HG03045 (cell line): ENCODE data around the gene SLN.

ENCODE experiments used
- ATAC-seq: cut with Tn5 transposase; IDR thresholded peaks from one replicate; pipeline ENCODE4 v1.9.1; 2021; ENCODE audit warnings: mild to moderate bottlenecking, moderate library complexity; ENCODE audit not compliant: unreplicated experiment

Gene SLN

DNA sequence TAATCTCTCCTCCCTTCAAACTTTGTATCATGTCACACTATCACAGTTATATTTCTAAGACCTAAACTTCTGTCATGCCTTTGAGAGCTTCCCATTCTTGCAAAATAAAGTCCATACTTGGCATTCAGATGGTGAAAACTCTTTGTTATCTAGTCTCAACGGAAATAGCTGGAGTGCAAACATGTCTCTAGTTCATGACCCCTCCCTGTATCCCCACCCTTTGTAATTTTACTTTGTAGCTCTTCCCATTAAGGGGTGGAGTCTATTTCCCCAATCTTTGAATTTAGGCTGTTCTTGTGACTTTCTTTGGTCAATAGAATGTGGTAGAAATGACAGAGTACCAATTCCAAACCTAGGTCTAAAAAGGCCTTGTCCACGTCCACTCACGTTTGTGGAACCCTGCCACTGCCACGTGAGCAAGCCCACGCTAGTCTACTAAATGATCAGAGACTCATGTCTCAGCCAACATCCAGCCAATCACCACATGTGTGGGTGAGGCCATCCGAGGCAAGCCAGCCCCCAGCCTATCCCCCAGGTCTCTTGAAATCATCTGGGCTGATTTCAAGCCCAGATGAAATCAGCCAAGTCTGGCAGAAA lies 23.4 kb downstream of the SLN start:
- no peak for ATAC-seq

DNA sequence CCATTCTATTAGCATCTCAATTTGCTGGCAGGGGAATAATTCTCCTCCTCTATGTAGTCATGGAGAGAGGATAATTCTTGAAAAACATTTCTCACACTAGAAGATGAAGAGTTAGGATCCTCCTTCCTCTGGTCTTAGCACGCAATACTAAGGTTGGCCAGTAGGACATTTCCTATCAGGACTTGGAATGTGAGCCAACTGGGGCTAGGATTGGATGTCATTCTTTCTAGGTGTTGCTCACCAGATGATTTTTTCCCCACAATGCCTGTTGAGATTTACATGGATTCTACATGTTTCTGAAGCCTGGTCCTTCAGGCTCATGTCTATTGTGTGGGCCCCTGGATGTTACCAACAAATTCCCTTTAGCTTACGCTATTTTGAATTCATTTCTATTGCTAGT lies 28.0 kb downstream of the SLN start:
- ATAC-seq = no peak

DNA sequence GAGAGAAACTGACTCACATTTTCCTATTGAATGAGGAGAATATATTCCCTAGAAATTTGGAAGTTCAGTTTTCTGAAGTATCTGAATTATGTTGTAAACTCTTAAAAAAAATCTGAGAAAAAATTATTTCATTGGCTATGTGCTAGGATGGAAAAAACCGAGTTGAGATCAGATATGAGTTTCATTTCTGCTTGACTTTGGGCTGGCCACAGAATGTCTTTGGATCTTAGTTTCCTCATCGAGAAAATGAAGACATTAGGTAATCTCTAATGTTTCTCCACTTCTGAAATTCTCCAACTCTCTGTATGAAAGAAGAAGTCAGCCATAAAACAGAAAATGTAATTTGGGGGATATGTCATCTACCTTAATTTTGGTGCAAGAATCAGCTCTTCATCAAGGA lies 28.8 kb downstream of the SLN start:
- no peak for ATAC-seq

DNA sequence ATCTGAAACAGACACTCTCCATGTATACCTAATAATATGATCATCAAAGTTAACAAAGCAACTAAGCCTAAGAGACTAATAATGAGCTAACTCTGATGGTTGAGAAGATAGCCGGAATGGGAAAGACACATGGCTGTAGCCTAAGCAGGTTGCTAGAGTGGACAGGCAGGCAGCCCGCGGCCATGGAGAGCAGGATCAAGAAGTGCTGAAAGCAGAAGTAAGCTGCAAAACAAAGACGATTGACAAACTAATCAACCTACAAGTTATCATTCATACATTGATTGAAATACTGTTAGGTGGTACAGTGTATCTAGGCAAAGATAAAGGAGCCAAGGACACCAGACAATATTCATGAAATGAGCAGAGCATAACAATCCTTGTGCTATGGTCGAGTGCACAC lies 29.3 kb downstream of the SLN start:
- no peak for ATAC-seq

DNA sequence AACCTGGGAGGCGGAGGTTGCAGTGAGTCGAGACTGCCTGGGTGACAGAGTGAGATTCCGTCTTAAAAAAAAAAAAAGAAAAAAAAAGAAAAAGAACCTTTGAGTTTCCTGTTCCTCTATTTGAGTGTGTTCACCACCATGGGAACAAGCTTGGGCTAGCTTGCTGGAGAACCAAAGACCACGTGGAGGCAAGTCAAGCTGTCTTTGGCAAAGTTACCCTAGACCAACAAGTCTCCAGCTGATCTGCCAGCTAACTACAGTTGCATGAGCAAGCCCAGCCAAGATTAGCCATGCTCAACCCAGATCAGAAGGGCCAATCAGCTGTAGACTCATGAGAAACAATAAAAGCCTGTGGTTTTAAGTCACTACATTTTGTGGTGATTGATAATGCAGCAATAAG lies 29.7 kb downstream of the SLN start:
- no peak for ATAC-seq

DNA sequence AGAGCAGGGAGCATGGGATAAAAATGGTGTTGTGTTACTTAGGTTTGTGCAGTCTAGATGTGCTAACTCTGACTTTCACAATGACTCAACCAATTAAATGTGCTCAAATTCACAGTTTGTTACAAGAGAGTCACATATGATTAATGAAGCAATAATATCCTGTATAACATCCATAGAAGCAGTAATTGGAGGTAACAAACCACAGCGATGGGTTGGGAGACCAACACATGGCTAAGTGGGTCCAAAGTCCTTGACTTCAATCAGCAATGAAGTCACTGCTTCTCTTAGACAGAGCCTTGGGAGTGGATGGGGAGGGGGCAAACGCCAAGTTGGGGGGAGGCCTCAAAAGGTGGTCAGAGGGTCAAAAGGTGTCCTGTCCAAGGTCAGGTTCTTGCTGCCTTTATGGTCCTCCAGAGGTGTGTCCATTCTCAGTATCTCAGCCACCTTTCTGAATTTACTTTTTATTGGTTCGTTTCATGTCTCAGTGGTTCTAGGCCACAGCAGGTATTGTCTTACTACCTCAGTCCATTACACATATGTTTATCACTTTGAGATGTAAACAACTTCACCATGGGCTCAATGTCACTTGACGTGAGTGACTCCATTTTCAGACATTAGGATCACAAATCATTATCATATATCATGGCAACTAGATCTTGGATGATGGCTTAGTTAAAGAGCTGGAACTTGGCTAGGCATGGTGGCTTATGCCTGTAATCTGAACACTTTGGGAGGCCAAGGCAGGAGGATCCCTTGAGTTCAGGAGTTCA lies 32.4 kb downstream of the SLN start:
- no peak for ATAC-seq

DNA sequence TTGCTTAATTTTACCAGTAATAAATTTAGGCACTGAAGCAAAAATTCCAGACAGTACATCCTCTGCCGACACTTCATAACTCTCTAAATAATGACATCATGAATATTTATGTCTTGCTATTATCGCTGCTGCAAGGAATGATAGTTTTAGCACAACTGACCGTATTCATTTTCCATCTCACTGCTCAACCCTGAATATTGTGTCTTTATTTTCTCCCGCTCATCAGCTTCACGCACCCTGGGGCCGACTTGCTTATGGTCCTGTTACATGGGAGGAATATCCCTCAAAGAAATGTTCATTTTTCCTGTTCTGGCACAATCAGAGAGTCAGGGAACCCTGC lies 33.3 kb downstream of the SLN start:
- ATAC-seq = no peak

DNA sequence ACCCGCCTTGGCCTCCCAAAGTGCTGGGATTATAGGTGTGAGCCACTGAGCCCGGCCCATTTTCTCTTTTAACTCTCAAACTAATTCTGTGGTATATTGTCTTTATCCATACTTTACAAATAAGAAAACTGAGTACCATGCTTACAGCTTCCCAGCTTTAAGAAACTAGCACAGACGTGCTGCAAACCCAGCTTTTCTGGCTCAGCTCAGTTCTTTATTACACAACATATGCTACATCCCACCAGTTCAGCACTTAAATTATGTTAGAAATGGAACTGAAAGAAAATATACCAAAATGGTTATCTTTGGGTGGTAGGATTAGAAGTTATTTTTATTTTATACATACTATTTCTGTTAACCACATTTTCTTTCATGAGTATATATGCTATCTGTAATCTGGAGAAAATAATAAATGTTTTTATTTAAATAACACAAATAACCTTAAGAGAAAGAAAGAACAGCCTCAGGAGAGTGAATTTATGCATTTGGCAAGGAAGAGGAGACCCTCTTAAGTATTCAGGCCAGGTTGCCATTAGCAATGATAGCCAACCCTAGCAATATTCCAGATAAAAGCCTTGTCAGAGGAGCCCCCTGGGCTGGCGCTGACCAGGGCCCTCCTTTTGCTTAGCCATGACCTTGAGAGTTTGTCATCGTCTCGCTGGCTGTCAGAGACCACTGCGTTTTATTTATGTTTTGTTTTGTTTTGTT lies 33.8 kb downstream of the SLN start:
- no peak for ATAC-seq

DNA sequence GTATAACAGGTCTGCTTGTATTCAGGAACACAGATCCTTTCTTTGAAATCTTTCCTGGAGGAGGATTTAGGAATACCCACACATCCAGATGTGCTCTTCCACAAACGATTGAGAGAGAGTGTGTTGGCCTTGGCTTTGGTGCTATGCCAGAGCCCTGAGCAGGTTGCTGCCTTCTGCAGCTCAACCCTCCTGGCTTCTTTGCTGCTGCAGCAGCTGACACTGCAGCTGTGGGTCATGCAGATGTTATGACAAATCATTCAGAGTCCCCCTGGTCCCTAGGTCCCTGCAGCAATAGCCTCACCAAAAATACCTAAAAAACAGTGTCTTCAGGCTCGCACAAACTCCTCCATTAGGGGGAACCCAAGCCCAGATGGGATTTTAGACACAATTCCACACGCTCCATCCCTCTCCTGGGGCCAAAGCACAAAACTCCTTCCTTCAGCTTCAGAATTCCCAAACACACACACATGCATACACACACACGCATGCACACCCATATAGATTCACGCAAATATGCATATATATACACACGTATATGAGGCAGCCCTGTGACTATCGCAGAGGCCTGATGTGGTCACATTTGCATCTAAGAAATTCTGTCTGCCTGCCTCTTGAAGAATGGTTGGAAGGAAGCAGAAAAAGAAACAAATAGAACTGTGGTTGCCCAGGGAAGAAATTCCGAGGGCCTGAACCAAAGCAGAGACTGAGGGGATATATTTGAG lies 35.4 kb downstream of the SLN start:
- ATAC-seq = no peak

DNA sequence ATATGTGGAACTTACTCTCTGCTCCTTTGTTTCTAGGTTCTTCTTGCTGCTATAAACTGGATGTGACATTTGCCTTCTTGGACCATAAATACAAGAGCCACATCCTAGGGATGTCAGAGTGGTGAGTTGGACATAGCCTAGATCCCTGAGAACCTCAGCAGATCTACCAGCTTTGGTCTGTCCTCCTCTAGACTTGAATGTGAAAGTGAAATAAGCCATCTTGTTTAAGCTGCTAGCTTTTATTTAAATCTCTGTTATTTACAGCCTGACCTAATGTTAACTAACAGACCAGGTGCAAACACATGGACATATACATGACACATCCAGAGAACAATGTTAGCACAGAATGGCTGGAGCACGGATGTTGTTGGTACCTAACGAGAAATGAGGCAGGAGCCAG lies 36.0 kb downstream of the SLN start:
- ATAC-seq = no peak

DNA sequence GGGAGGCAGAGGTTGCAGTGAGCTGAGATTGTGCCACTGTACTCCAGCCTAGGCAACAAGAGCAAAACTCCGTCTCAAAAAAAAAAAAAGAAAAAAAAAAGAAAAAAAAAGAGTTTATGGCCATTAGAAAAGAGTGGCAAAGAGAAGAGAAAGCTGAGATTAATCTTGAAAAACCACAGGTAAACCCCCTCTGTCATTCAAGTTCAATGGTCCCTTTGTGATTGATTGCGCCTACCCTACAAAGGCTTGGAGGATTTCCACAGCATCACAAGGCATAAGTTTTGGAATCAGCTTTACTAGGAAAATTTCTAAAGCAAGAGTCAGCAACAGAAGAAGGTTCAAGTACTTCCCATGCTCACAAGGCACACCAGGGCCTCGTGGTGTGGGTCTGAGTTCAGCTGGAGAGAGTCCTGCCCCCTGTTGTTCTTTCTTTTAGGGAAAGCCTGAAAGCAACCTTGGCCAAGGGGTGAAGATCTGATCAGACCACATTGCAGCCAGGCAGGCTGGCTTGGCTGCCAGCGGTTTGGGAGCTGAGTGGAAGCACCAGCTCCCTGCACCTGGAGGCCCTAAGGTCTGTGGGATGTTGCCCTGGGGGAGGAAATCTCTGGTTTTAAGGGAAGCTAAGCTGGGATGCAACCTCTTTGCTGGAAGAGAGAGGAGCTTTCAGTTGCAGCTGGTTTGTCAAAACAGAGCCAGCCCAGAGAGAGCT lies 41.8 kb downstream of the SLN start:
- ATAC-seq = no peak

DNA sequence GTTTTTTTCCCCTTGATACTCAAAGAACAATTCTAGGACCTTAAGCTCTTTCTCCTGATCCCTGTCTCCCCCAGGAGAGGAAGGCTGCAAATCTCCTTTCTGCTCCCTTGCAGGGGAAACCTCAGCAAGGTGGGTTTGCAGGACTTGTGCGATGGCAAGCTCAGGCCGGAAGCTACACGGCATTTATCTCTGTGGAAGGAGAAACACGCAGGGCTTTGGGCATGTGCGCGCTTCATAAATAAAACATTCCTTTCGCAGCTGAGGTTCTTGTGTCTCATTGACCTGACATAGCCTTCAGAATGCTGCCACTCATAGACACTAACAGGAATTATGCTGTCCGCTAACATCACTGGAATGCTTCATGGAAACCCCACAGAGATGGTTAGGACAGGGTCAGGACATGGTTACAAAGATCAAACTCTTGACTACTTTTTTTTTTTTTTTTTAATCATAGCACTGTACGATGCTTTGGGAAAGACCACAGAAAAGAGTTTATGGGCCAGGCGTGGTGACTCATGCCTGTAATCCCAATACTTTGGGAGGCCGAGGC lies 42.6 kb downstream of the SLN start:
- ATAC-seq = no peak

DNA sequence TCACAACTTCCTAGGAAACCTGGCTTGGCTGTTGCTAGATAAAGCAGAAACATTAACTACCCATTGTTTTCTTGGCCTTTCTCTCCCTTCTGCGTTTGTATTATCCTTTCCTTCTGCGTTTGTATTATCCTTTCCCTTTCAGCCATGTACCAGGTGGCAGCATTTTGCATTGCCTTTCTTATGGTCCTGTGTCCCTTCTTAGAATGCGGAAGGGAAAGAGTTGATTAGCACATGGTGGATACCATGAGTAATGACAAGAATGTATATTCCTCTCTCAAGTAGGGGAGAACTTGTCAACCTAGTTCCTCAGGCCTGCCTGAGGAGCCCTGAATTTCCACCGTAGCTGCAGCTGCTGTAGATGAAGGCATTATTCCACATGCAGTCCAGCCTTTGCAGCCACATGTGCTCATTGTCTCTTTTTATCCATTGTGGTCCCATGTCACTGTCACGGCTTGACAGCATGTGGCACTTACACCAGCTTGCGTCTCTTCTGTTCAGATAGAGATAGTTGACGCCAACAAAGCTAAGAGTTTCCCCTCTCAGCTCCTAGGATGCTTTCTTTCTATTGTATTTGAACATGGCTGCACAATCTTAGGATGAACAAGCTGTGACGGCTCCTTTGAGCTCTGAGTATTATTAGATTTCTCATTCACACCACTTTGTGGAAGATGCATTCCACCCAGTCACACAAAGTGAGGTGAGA lies 44.8 kb downstream of the SLN start:
- ATAC-seq = no peak

DNA sequence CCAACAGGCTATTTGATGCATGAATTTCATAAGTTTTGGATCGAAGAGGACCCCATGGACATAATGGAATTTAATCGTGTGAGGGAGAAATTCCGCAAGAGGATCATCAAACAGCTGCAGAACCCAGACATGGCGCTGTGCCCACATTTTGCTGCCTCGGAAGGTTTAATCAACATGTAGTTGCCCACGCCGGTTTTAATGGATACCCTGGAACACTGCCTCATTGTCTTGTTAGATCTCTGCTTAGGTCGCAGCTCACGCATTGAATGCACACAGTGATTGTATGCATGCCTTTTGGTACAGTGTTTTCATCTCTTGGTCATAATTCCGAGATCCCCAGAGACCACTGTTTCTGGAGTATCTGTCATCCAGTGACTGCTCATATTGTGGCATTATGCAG lies 46.8 kb downstream of the SLN start:
- ATAC-seq = no peak

DNA sequence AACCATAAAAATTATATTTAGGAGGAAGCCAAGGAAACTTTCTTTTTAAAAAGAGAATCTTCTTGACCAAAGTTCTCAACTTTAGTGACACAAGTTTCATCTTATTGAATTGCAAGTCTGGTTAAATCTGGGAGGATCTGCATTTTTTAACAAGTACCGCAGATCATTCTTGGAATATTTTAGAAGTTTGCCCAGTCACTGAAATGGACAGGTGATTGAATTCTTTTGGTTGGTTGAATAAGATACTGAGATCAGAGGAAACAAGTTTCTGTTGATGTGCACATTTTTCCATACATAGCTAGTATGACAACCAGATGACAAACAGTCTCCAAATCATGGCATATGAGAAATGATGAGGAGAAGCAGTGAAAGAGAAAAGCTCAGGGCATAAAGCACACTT lies 50.2 kb downstream of the SLN start:
- no peak for ATAC-seq

DNA sequence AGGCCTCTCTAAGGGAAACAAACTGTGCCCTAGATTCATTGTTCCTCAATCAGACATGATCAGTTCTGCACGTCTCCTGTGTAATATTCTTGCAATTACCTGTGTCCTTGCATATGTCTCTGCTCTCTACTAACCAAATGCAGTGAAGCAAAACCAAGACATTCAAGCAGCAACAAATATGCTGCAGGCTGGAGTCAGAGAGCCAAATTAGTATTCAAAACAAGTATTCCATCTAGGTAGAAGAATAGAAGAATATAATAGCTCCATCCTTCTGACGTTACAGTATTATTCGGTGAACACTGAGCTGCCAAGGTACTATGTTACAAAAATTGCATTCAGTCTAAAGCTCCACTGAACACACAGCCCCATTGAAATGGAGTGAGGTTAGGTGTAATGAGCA lies 51.8 kb downstream of the SLN start:
- no peak for ATAC-seq

DNA sequence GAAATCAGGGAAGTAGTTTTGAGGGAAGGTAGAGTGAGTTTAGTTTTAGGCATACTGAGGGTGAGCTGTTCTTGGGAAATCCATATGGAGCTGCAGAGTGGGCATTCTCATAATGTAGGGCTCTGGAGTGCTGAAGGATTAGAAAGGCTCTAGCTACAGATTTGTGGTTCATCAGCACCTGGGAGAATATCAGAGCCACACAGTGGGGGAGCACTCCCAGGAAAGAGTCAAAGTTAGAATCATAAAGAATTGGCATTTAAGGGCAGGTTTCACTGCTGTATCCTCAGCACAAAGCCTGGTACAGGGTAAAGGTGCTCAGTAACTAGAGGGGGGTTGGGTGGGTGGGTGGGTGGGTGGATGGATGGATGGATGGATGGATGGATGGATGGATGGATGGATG lies 52.5 kb downstream of the SLN start:
- ATAC-seq = no peak
